Measurements from ENCODE around the gene LMO2. TPM values are rescaled to one million over a fixed set of nuclear protein-coding genes. Genes with fewer than 3 reads are reported as not detected.
A peak's percentile ranks its signal among the peaks of the same experiment; 100 is the strongest.

The LMO2 gene
- total and polyA plus RNA-seq, 2 donors (not counting 3 experiments of a cell fraction or from before 2014, with no cell fraction given) = 60.4 to 66.8 TPM

- H3K27ac ChIP-seq (ENCODE audit: insufficient read depth, low read depth, low read length) = peak overlapping the region; percentile 64
- ChIA-PET CTCF (interaction anchor here (1.0 to 2.4 kb wide), 9 partner anchors 11 to 89 kb away, joined by 3 to 17 read pairs (median 6); no protein-coding TSS in a partner anchor), POLR2A (interaction anchor here (0.7 to 1.1 kb wide), 3 partner anchors 31 to 162 kb away, joined by 3 to 5 read pairs (median 4); partner anchors contain the start of gene CD59)
- intact Hi-C loops (cut with micrococcal nuclease) (loop anchor here (1.0 to 2.0 kb wide), 3 partner anchors 29 to 42 kb away; no protein-coding TSS in a partner anchor), dilution Hi-C loops (cut with MboI; ENCODE audit: extremely low pct_ligation_motif_present, low sequenced_read_pairs) (no loop called here)
- H3K9ac ChIP-seq (replicated peaks; ENCODE audit: extremely low read depth, insufficient read depth, low read length) = no peak overlapping the region
- peaks cover 18% of the 10 kb centered on the region for H3K4me1 ChIP-seq (ENCODE audit: control insufficient read depth, extremely low read depth, insufficient read depth, low read length)
- H3K79me2 ChIP-seq (ENCODE audit: control insufficient read depth, insufficient read depth, low read length) = no peaks in the 10 kb centered on the region
- H3K27me3 ChIP-seq (ENCODE audit: control insufficient read depth in 2 of 2, insufficient read depth in 2 of 2, low read length in 2 of 2) = peaks cover 0 to 2% of the 10 kb centered on the region in 2 experiments
- H3K4me2 ChIP-seq (ENCODE audit: insufficient read depth, low read length) = peak overlapping the region; percentile 62
- no TSS peak for BruUV-seq (replicated peaks)
- FAIRE-seq (peak; percentile 21), DNase-seq (ENCODE audit: low read depth, low spot score) (no peak)
- H3K4me3 ChIP-seq (replicated peaks in 1 of 3; ENCODE audit: insufficient read depth in 1 of 3, low read depth in 1 of 3, low read length in 3 of 3) = no peak overlapping the region
- H4K20me1 ChIP-seq (replicated peaks; ENCODE audit: control insufficient read depth, extremely low read depth, insufficient read depth, low read length) = no peaks in the 10 kb centered on the region
- no peak overlapping the region for H2AFZ ChIP-seq (ENCODE audit: low read depth, low read length)
- H3K36me3 ChIP-seq (ENCODE audit: control insufficient read depth in 2 of 2, extremely low read depth in 1 of 2, insufficient read depth in 2 of 2, low read length in 2 of 2) = no peaks in the 10 kb centered on the region
- TF ChIP-seq POLR2AphosphoS5 (IDR thresholded peaks at IDR 0.05; ENCODE audit: insufficient read depth, low read depth, low read length) (no peak), GATA2 (IDR thresholded peaks at IDR 0.05; ENCODE audit: insufficient read depth, insufficient read length, low read depth, low read length) (no peak), POLR2A (IDR thresholded peaks at IDR 0.05; ENCODE audit: low read depth, low read length) (no peak), MYC (IDR thresholded peaks at IDR 0.05; ENCODE audit: low read depth, low read length) (no peak), JUN (IDR thresholded peaks at IDR 0.05; ENCODE audit: borderline replicate concordance, insufficient read depth, insufficient read length, low read depth) (no peak), MAX (IDR thresholded peaks at IDR 0.05; ENCODE audit: insufficient read depth, insufficient read length) (no peak), CTCF (IDR thresholded peaks at IDR 0.05; ENCODE audit: extremely low read depth in 1 of 2, insufficient read depth in 1 of 2, low read depth in 1 of 2, low read length in 2 of 2) (no peak), EZH2 (IDR thresholded peaks at IDR 0.05; ENCODE audit: borderline replicate concordance, low read depth, low read length, severe bottlenecking) (no peak), FOS (IDR thresholded peaks at IDR 0.05; ENCODE audit: borderline replicate concordance, insufficient read depth, low read length) (no peak)
- no peaks in the 10 kb centered on the region for H3K9me1 ChIP-seq (replicated peaks; ENCODE audit: control insufficient read depth, extremely low read depth, insufficient read depth, low read length)
- no peaks in the 10 kb centered on the region for H3K9me3 ChIP-seq (replicated peaks; ENCODE audit: control insufficient read depth, insufficient read depth, low read length)
These were observed 7.1 kb upstream of the LMO2 start for GRCh38 chr11:33898957-33899356.

Measured in endothelial cell of umbilical vein (primary cell).